Fibroblast of lung (primary cell): ENCODE results near the gene OR4K1. TPM values are rescaled to one million over a fixed set of nuclear protein-coding genes. Genes with fewer than 3 reads are reported as not detected.

Source experiments
- DNase-seq, 2 donors: peaks; one replicate each; pipeline versions ENCODE4 v3.0.0 to v3.0.0-alpha.2; 2010; ENCODE audit warnings: low read depth in 2 of 2
- H2AFZ ChIP-seq: 2 replicates; pipeline ENCODE4 v1.5.1; 2012; ENCODE audit warnings: low read length, control low read depth, inconsistent platforms
- H3K27ac ChIP-seq: 2 replicates; pipeline ENCODE4 v1.5.1; 2011; ENCODE audit warnings: low read length, control low read depth; ENCODE audit not compliant: insufficient read depth
- H3K27me3 ChIP-seq: 2 replicates; pipeline ENCODE4 v1.5.1; 2011; ENCODE audit warnings: mild to moderate bottlenecking, low read length; ENCODE audit not compliant: control insufficient read depth, insufficient read depth
- H3K36me3 ChIP-seq: 2 replicates; pipeline ENCODE4 v1.5.1; 2011; ENCODE audit warnings: low read length; ENCODE audit not compliant: control insufficient read depth, insufficient read depth
- H3K4me1 ChIP-seq: 2 replicates; pipeline ENCODE4 v1.5.1; 2011; ENCODE audit warnings: low read length; ENCODE audit not compliant: control insufficient read depth, insufficient read depth; ENCODE audit errors: extremely low read depth
- H3K4me2 ChIP-seq: 2 replicates; pipeline ENCODE4 v1.5.1; 2011; ENCODE audit warnings: low read length, control low read depth; ENCODE audit not compliant: insufficient read depth; ENCODE audit errors: extremely low read depth
- H3K4me3 ChIP-seq, 4 experiments: fragments of 200-600 bp in 1 of 4; sonication (generic) in 1 of 4; replicated peaks in 1 of 4; 2 replicates each; pipeline ENCODE4 v1.5.1; 2011 to 2016; ENCODE audit warnings: low read length in 4 of 4, low read depth in 3 of 4, mild to moderate bottlenecking in 3 of 4, control low read depth in 2 of 4, inconsistent platforms in 1 of 4, mixed read lengths in 1 of 4; ENCODE audit not compliant: insufficient read depth in 1 of 4; ENCODE audit errors: control extremely low read depth in 1 of 4
- H3K79me2 ChIP-seq: 2 replicates; pipeline ENCODE4 v1.5.1; 2012; ENCODE audit warnings: mild to moderate bottlenecking, low read length, inconsistent platforms; ENCODE audit not compliant: control insufficient read depth, insufficient read depth
- H3K9ac ChIP-seq: 2 replicates; pipeline ENCODE4 v1.5.1; 2011; ENCODE audit warnings: mild to moderate bottlenecking, low read length, control low read depth; ENCODE audit not compliant: insufficient read depth
- H3K9me3 ChIP-seq: 2 replicates; pipeline ENCODE4 v1.5.1; 2012; ENCODE audit warnings: low read depth, low read length; ENCODE audit not compliant: control insufficient read depth, insufficient read depth
- H4K20me1 ChIP-seq: 2 replicates; pipeline ENCODE4 v1.5.1; 2011; ENCODE audit warnings: low read length; ENCODE audit not compliant: control insufficient read depth, insufficient read depth; ENCODE audit errors: extremely low read depth
- EZH2 ChIP-seq: IDR thresholded peaks from 2 replicates; pipeline ENCODE4 v1.5.1; 2012; ENCODE audit warnings: low read length, control low read depth, mild to moderate bottlenecking; ENCODE audit errors: missing control alignments
- polyA minus RNA-seq: library from RNA; depleted of rRNA, polyadenylated mRNA; stranded (reverse); fragments of >200 nt; gene quantifications from 2 replicates; pipeline ENCODE4 v1.2.3, GENCODE V29; 2011; ENCODE audit warnings: low replicate concordance
- polyA plus RNA-seq, 2 donors: library from polyadenylated mRNA; depleted of rRNA in 1 of 2; stranded (reverse) in 1 of 2; unstranded in 1 of 2; fragments of >200 nt; gene quantifications; 2 replicates each; pipeline ENCODE4 v1.2.1, GENCODE V29; 2011 to 2012; ENCODE audit warnings: missing spikeins in 1 of 2
- total RNA-seq: library from RNA; depleted of rRNA; stranded (reverse); fragments of >200 nt; gene quantifications from 2 replicates; pipeline ENCODE4 v1.2.1, GENCODE V29; 2014
- TF ChIP-seq, protein P1 (sequence below), 2 donors: IDR thresholded peaks in 1 of 2; conservative IDR thresholded peaks in 1 of 2; 1 replicate in 1 of 2; 2 replicates in 1 of 2; pipeline ENCODE4 v1.5.1; 2011 to 2012; ENCODE audit warnings: low read length in 2 of 2, control low read depth in 1 of 2, inconsistent platforms in 1 of 2, low read depth in 1 of 2, mild to moderate bottlenecking in 1 of 2

OR4K1 gene, protein sequence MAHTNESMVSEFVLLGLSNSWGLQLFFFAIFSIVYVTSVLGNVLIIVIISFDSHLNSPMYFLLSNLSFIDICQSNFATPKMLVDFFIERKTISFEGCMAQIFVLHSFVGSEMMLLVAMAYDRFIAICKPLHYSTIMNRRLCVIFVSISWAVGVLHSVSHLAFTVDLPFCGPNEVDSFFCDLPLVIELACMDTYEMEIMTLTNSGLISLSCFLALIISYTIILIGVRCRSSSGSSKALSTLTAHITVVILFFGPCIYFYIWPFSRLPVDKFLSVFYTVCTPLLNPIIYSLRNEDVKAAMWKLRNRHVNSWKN
- not detected in 2 replicates for total RNA-seq
- not detected in 2 replicates for polyA plus RNA-seq
- not detected in 2 replicates for polyA plus RNA-seq (2012)
- polyA minus RNA-seq = not detected in 2 replicates

DNA sequence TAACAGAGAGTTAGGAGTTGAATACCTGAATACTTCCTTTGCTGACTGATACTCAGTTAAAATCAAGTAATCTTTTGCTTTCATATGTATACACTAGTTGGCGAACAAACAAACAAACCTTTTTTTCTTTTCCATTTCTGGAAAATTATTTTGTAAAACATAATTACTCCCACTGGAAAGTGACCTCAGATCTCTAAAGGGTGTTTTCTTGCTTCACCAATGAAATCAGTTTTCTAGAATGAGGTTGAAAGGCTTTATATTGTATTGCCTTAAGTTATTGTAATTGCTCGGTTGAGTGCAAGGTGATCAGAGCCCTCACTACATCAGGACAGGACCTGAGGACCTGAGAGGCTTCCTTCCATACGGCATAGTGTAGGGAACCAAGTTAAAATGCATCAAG is at the start of gene OR4K1:
Gene OR4K1 (plus strand): TSS at position 301 of the 400 bp plus-strand sequence. CDS start 4,750 bp downstream, outside the sequence.
- no peaks in the 10 kb centered on the region for H3K9me3 ChIP-seq
- DNase-seq = no peak
- TF ChIP-seq, protein P1, sequence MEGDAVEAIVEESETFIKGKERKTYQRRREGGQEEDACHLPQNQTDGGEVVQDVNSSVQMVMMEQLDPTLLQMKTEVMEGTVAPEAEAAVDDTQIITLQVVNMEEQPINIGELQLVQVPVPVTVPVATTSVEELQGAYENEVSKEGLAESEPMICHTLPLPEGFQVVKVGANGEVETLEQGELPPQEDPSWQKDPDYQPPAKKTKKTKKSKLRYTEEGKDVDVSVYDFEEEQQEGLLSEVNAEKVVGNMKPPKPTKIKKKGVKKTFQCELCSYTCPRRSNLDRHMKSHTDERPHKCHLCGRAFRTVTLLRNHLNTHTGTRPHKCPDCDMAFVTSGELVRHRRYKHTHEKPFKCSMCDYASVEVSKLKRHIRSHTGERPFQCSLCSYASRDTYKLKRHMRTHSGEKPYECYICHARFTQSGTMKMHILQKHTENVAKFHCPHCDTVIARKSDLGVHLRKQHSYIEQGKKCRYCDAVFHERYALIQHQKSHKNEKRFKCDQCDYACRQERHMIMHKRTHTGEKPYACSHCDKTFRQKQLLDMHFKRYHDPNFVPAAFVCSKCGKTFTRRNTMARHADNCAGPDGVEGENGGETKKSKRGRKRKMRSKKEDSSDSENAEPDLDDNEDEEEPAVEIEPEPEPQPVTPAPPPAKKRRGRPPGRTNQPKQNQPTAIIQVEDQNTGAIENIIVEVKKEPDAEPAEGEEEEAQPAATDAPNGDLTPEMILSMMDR (conservative IDR thresholded peaks at IDR 0.05 in 1 of 2, IDR thresholded peaks at IDR 0.05 in 1 of 2; ENCODE audit: low read depth in 1 of 2, low read length in 2 of 2) = no peak
- TF ChIP-seq EZH2 = no peak
- no peak within 1 kb of the TSS for H3K9ac ChIP-seq
- no peak within 1 kb of the TSS for H3K4me2 ChIP-seq
- no peaks in the 10 kb centered on the region for H3K79me2 ChIP-seq
- H3K27ac ChIP-seq = no peak within 1 kb of the TSS
- no peaks in the 10 kb centered on the region for H3K27me3 ChIP-seq
- no peaks in the 10 kb centered on the region for H4K20me1 ChIP-seq
- no peak within 1 kb of the TSS for H3K4me3 ChIP-seq
- H2AFZ ChIP-seq = no peak within 1 kb of the TSS
- no peaks in the 10 kb centered on the region for H3K4me1 ChIP-seq
- H3K36me3 ChIP-seq = no peaks in the 10 kb centered on the region

DNA sequence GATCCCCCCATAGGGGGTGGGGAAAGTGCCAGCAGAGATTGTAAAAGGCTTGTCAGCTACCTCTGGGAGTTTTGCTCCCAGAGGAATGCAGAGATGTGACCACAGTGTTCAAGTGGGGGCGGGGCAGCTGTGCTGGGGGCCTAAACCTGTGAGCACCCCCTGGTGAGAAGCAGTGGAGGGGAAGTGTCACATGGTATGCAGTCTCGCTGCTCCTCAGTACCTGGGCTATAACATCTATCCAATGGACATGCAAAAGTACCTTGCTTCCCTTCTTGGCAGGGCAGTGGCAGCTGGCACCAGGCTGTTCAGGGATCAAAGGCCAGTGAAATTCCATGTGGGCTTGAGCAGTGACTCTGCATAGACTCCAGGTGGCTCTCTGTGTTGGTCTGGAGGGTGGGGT is 35.4 kb upstream of the OR4K1 start:
- Histone ChIP-seq H3K27ac (no peak overlapping the region), H3K4me1 (no peaks in the 10 kb centered on the region), H3K79me2 (no peaks in the 10 kb centered on the region), H3K4me3 (no peak overlapping the region), H3K27me3 (no peaks in the 10 kb centered on the region), H4K20me1 (no peaks in the 10 kb centered on the region), H3K4me2 (no peak overlapping the region), H3K36me3 (no peaks in the 10 kb centered on the region), H3K9ac (no peak overlapping the region), H3K9me3 (no peaks in the 10 kb centered on the region), H2AFZ (no peak overlapping the region)
- no peak for DNase-seq
- no peak for TF ChIP-seq EZH2
- TF ChIP-seq, protein P1 (conservative IDR thresholded peaks at IDR 0.05 in 1 of 2, IDR thresholded peaks at IDR 0.05 in 1 of 2; ENCODE audit: low read depth in 1 of 2, low read length in 2 of 2) = no peak

DNA sequence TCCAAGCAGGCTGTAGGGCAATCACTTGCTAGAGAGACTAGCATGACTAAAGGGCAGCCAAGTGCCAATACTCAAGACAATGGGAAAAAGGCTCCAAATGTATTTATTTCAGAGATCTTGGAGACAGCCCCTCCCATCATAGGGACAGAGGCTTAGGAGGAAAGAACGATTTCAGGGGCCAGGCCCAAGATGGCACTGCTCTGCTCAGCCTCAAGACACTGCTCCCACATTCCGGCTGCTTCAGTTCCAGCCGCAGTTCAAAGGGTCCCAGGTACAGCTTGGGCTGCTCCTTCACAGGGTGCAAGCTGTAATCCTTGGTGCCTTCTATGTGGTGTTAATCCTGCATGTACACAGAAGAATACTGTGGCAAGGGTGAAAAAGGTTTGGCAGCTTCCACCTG is 29.7 kb upstream of the OR4K1 start:
- Histone ChIP-seq H3K4me1 (no peaks in the 10 kb centered on the region), H3K9me3 (no peaks in the 10 kb centered on the region), H2AFZ (no peak overlapping the region), H3K27ac (no peak overlapping the region), H3K4me3 (no peak overlapping the region), H3K79me2 (no peaks in the 10 kb centered on the region), H3K27me3 (no peaks in the 10 kb centered on the region), H3K36me3 (no peaks in the 10 kb centered on the region), H4K20me1 (no peaks in the 10 kb centered on the region), H3K9ac (no peak overlapping the region), H3K4me2 (no peak overlapping the region)
- no peak for DNase-seq
- TF ChIP-seq, protein P1 (conservative IDR thresholded peaks at IDR 0.05 in 1 of 2, IDR thresholded peaks at IDR 0.05 in 1 of 2; ENCODE audit: low read depth in 1 of 2, low read length in 2 of 2) = no peak
- TF ChIP-seq EZH2 = no peak
